Loucy (cell line): ENCODE measurements around the gene DUSP18.
"Not testable (repeated sequence)": the region's sequence is repeated elsewhere in the genome, so short reads cannot be mapped to it uniquely, and the experiment has no call there.

ENCODE experiments used
- H2AFZ ChIP-seq: fragments of 200-600 bp; sonication (generic); 2 replicates; pipeline ENCODE4 v1.6.0; 2016; ENCODE audit warnings: antibody characterized with exemption, mild to moderate bottlenecking, low read length, moderate library complexity
- H3F3A ChIP-seq: fragments of 200-600 bp; 2 replicates; pipeline ENCODE4 v1.6.0; 2016; ENCODE audit warnings: antibody characterized with exemption, low read depth, mild to moderate bottlenecking
- H3K27me3 ChIP-seq: fragments of 200-600 bp; sonication (generic); 2 replicates; pipeline ENCODE4 v1.6.1; 2014; ENCODE audit warnings: low read length, mild to moderate bottlenecking; ENCODE audit not compliant: insufficient read depth, poor library complexity, severe bottlenecking
- H3K36me3 ChIP-seq: fragments of 200-600 bp; sonication (generic); 2 replicates; pipeline ENCODE4 v1.6.1; 2016; ENCODE audit warnings: low read length; ENCODE audit not compliant: insufficient read depth
- H3K4me1 ChIP-seq: fragments of 200-600 bp; sonication (generic); 2 replicates; pipeline ENCODE4 v1.5.1; 2014; ENCODE audit warnings: low read length, mild to moderate bottlenecking; ENCODE audit not compliant: insufficient read depth, poor library complexity, severe bottlenecking
- H3K4me2 ChIP-seq: fragments of 200-600 bp; sonication (generic); 2 replicates; pipeline ENCODE4 v1.6.0; 2014; ENCODE audit warnings: antibody characterized with exemption, low read length, low read depth, mild to moderate bottlenecking; ENCODE audit not compliant: poor library complexity, severe bottlenecking
- H3K4me3 ChIP-seq: fragments of 200-600 bp; sonication (generic); 2 replicates; pipeline ENCODE4 v1.5.1; 2014; ENCODE audit warnings: low read length, mild to moderate bottlenecking, mixed read lengths; ENCODE audit not compliant: poor library complexity, severe bottlenecking
- H3K79me2 ChIP-seq: fragments of 200-600 bp; sonication (generic); 2 replicates; pipeline ENCODE4 v1.6.1; 2014; ENCODE audit warnings: low read length; ENCODE audit not compliant: insufficient read depth
- H3K9ac ChIP-seq: fragments of 200-600 bp; sonication (generic); 2 replicates; pipeline ENCODE4 v1.6.0; 2014; ENCODE audit warnings: mild to moderate bottlenecking, low read depth, low read length, moderate library complexity; ENCODE audit not compliant: poor library complexity, severe bottlenecking
- H3K9me2 ChIP-seq: fragments of 200-600 bp; sonication (generic); replicated peaks from 2 replicates; pipeline ENCODE4 v1.6.1; 2016; ENCODE audit warnings: low read depth, low read length, mixed read lengths
- H3K9me3 ChIP-seq: fragments of 200-600 bp; sonication (generic); 2 replicates; pipeline ENCODE4 v1.6.1; 2014; ENCODE audit warnings: mild to moderate bottlenecking, antibody characterized with exemption, low read length, low read depth; ENCODE audit not compliant: insufficient read depth
- H4K20me1 ChIP-seq: fragments of 200-600 bp; sonication (generic); 2 replicates; pipeline ENCODE4 v1.6.0; 2014; ENCODE audit warnings: antibody characterized with exemption, low read length, mild to moderate bottlenecking; ENCODE audit not compliant: insufficient read depth, poor library complexity, severe bottlenecking
- EZH2phosphoT487 ChIP-seq: fragments of 200-600 bp; IDR thresholded peaks from 2 replicates; pipeline ENCODE4 v1.6.1; 2018; ENCODE audit warnings: antibody characterized with exemption, mild to moderate bottlenecking, moderate library complexity, borderline replicate concordance
- TF ChIP-seq, protein P1 (sequence below): fragments of 200-600 bp; sonication (generic); conservative IDR thresholded peaks from 2 replicates; pipeline ENCODE4 v1.5.1; 2014; ENCODE audit warnings: mild to moderate bottlenecking, antibody characterized with exemption, low read length

DUSP18 gene

DNA sequence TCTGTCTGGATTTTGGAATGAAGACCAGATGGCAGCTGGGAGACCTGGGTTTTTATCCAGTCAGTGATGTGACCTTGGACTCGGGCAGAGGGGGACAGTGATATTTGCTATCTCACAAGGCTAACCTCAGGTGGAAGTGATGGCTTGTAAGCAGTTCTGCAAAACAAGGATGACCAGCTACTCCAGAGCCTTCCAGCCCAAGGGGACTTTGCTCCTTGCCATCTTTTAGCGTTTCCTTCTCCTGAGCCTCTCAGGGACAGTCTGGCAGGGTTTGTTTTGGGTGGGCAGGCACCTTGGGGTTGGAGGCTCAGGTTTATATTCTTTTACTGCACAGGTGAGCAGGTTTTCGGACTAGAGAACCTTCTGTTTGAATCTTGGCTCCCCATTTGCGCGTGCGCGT is 17.5 kb upstream of the DUSP18 start:
- no peaks in the 10 kb centered on the region for H3K9me2 ChIP-seq
- TF ChIP-seq EZH2phosphoT487: no peak
- TF ChIP-seq, protein P1, sequence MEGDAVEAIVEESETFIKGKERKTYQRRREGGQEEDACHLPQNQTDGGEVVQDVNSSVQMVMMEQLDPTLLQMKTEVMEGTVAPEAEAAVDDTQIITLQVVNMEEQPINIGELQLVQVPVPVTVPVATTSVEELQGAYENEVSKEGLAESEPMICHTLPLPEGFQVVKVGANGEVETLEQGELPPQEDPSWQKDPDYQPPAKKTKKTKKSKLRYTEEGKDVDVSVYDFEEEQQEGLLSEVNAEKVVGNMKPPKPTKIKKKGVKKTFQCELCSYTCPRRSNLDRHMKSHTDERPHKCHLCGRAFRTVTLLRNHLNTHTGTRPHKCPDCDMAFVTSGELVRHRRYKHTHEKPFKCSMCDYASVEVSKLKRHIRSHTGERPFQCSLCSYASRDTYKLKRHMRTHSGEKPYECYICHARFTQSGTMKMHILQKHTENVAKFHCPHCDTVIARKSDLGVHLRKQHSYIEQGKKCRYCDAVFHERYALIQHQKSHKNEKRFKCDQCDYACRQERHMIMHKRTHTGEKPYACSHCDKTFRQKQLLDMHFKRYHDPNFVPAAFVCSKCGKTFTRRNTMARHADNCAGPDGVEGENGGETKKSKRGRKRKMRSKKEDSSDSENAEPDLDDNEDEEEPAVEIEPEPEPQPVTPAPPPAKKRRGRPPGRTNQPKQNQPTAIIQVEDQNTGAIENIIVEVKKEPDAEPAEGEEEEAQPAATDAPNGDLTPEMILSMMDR: no peak
- no peaks in the 10 kb centered on the region for H3K36me3 ChIP-seq
- H3K4me2 ChIP-seq: no peak overlapping the region
- no peak overlapping the region for H2AFZ ChIP-seq
- no peaks in the 10 kb centered on the region for H4K20me1 ChIP-seq
- no peaks in the 10 kb centered on the region for H3K4me1 ChIP-seq
- H3K27me3 ChIP-seq: no peaks in the 10 kb centered on the region
- H3K9ac ChIP-seq: no peak overlapping the region
- no peaks in the 10 kb centered on the region for H3K79me2 ChIP-seq
- no peaks in the 10 kb centered on the region for H3F3A ChIP-seq
- H3K4me3 ChIP-seq: no peak overlapping the region
- no peaks in the 10 kb centered on the region for H3K9me3 ChIP-seq

DNA sequence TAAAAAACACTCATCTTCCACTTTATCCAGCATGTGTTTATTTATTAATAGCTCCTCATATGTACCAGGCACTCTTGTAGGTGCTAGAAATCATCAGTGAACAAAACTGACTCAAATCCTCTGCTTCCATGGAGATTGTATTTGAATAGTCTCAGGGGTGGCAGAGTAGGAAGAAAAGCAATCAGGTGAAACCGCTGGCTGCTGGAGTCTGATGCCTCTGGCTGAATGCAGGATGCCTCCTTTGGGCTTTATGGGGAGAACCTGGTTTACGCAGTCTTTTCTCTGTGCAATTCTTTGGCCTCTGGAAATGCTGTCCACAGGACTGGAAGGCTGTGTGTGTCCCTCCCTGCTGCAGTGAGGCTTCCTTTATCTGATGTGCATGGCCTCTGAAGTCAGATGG is 14.2 kb upstream of the DUSP18 start:
- Histone ChIP-seq H3K79me2 (no peaks in the 10 kb centered on the region), H3K27me3 (no peaks in the 10 kb centered on the region), H3K36me3 (no peaks in the 10 kb centered on the region), H3K4me3 (no peak overlapping the region), H3K4me1 (no peaks in the 10 kb centered on the region), H3K9me2 (no peaks in the 10 kb centered on the region), H3K9ac (no peak overlapping the region), H3K9me3 (no peaks in the 10 kb centered on the region), H3K4me2 (no peak overlapping the region), H2AFZ (no peak overlapping the region), H4K20me1 (no peaks in the 10 kb centered on the region), H3F3A (no peaks in the 10 kb centered on the region)
- TF ChIP-seq EZH2phosphoT487: no peak
- TF ChIP-seq, protein P1: no peak

DNA sequence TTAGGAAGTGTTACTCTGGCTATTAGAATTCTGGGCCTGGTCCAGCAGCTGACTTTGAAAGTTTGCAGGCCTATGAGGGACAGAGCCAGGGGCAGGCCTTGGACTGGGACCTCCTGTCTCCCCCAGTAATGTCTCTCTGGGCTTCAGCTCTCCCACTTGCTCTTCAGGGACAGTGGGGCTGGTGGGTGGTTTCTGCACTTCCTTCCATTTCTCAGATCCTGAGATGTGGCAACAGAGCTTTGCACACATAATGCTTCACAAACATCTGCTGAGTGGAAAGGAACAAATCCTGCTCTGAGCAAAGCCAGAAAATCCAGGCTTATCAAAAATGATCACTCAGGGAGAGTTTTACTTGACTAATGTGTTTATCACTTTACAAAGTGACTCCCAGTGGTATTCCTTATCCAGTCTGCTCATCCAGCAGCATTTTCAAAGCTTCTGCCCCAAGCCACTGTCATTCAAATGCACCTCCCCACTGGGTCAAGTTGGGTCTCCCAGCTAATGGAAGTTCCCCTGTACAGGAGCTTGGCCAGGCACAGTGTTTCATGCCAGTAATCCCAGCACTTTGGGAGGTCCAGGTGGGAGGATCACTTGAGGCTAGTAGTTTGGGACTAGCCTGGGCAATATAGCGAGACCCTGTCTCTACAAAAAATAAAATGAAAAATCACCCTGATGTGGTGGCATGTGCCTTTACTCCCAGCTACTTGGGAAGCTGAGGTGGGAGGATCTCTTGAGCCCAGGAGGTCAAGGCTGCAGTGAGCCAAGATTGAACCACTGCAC is 13.5 kb upstream of the DUSP18 start:
- no peak overlapping the region for H3K9ac ChIP-seq
- no peaks in the 10 kb centered on the region for H3K79me2 ChIP-seq
- H4K20me1 ChIP-seq: no peaks in the 10 kb centered on the region
- no peak overlapping the region for H3K4me3 ChIP-seq
- no peaks in the 10 kb centered on the region for H3K27me3 ChIP-seq
- no peaks in the 10 kb centered on the region for H3K4me1 ChIP-seq
- no peaks in the 10 kb centered on the region for H3K9me2 ChIP-seq
- H3K36me3 ChIP-seq: no peaks in the 10 kb centered on the region
- no peak overlapping the region for H3K4me2 ChIP-seq
- no peak for TF ChIP-seq EZH2phosphoT487
- TF ChIP-seq, protein P1: no peak
- H3F3A ChIP-seq: no peaks in the 10 kb centered on the region
- no peak overlapping the region for H2AFZ ChIP-seq
- no peaks in the 10 kb centered on the region for H3K9me3 ChIP-seq

DNA sequence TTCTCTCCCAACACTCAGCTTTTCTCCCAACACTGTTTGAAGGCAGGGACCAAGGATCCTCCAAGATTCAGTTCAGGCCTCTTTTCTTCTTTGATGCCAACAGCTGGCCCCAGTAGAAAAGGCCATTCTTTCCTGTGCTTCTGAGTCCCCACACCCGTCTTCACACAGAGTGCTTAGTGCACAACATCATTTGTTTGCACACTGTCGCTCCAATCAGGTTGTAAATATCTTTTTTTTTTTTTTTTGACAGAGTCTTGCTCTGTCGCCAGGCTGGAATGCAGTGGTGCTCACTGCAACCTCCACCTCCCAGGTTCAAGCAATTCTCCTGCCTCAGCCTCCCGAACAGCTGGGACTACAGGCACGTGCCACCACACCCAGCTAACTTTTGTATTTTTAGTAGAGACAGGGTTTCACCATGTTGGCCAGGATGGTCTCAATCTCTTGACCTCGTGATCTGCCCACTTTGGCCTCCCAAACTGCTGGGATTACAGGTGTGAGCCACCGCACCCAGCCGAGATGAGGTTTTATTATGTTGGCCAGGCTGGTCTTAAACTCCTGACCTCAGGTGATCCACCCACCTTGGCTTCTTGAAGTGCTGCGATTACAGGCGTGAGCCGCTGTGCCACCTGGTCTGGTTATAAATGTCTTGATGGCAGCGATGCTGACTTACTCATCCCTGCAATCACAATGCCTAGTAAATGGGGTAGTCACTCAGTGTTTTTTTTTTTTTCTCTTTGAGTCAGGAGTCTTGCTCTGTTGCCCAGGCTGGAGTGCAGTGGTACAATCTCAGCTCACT is 12.4 kb upstream of the DUSP18 start:
- H3K27me3 ChIP-seq, H3K4me3 ChIP-seq, H3K4me2 ChIP-seq, H3K4me1 ChIP-seq, H3K9ac ChIP-seq, H3K79me2 ChIP-seq, H2AFZ ChIP-seq, H3F3A ChIP-seq, H3K36me3 ChIP-seq, H4K20me1 ChIP-seq, H3K9me2 ChIP-seq, H3K9me3 ChIP-seq: not testable (repeated sequence)

DNA sequence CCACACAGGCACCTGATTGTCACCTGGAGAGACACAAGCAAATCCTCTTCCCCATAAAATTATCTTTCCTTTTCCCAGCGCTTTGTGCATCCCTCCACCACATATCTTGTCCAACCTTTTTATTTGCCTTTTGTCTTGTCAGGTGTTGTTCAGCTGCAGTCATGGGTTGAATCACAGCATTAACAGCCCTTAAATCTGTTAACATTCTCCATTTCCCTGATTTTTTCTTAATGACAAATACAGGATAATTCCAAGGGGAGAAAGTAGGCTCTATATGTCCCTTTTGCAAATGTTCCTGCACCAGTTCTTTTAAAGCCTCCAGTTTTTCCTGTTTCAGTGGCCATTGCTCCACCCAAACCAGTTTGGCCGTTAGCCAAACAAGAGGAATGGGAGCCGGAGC is 8.9 kb upstream of the DUSP18 start:
- H3K79me2 ChIP-seq: not testable (repeated sequence)

More for the DNA sequence above, 8.9 kb upstream of the DUSP18 start:
- H3F3A ChIP-seq, H2AFZ ChIP-seq, H3K9me2 ChIP-seq, H3K4me1 ChIP-seq, H3K9ac ChIP-seq, H3K4me3 ChIP-seq, H3K36me3 ChIP-seq, H3K9me3 ChIP-seq, H3K4me2 ChIP-seq, H3K27me3 ChIP-seq, H4K20me1 ChIP-seq: not testable (repeated sequence)
